ENCODE results near the gene CTAG1B. TPM values are rescaled to one million over a fixed set of nuclear protein-coding genes. Genes with fewer than 3 reads are reported as not detected.
"Not testable (repeated sequence)": the region's sequence is repeated elsewhere in the genome, so short reads cannot be mapped to it uniquely, and the experiment has no call there.

The CTAG1B gene
- polyA plus RNA-seq, 1 donor = not detected

DNA sequence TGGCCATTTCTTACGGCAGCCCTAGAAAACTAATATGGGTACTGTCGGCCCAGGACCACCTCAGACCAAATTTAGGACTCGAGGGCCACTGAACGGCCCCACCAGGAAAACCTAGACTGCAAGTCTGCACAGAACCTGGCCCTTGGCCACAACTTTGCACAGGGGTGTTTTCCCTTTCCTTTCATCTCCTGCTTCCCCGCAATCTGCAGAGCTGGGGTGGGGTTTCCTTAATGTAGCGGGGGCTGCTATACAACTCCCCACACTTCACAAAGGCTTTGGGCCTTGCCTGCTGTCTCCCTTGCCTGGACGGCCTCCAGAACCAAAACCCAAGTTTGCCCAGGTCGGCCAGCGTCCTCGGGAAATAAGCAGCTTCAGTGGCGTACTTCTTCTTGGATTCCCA, 11.9 kb upstream of the CTAG1B start:
- H3K9me3 ChIP-seq (ENCODE audit: control insufficient read depth, low read depth, low read length) = not testable (repeated sequence)

DNA sequence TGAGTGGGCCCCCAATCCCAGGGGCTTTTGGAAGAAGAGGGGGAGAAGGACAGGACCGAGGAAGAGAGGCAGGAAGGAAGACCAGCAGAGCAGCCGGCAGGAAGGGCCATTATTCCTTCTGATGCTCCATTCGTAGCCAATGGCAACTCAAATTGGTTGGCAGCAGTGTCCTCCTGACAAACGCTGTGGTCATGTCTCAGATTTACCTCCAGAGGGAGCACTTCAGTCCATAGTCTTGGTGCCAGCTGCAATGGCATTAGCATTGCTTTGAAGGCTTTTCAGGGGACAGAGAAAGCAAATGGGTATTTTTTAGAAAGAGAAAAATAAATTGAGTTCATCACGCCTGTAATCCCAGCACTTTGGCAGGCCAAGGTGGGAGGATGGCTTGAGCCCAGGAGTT, 9.9 kb upstream of the CTAG1B start:
- H3K4me1 ChIP-seq (ENCODE audit: control insufficient read depth, insufficient read depth, low read length); H3K36me3 ChIP-seq (ENCODE audit: control insufficient read depth, insufficient read depth, low read length); H3K27me3 ChIP-seq (ENCODE audit: control insufficient read depth, insufficient read depth, low read length); H3K4me3 ChIP-seq (ENCODE audit: low read length); DNase-seq; H3K9me3 ChIP-seq (ENCODE audit: control insufficient read depth, low read depth, low read length); H3K27ac ChIP-seq (ENCODE audit: low read length): not testable (repeated sequence)
- WGBS (ENCODE audit: insufficient coverage, low lambda C conversion rate) = no CpG with 5 or more reads among the region's 5 CpGs

More for the DNA sequence above, 11.9 kb upstream of the CTAG1B start:
- no CpG with 5 or more reads among the region's 11 CpGs for WGBS (ENCODE audit: insufficient coverage, low lambda C conversion rate)
- not testable (repeated sequence) for H3K4me3 ChIP-seq (ENCODE audit: low read length); H3K4me1 ChIP-seq (ENCODE audit: control insufficient read depth, insufficient read depth, low read length); H3K27ac ChIP-seq (ENCODE audit: low read length); H3K36me3 ChIP-seq (ENCODE audit: control insufficient read depth, insufficient read depth, low read length); DNase-seq; H3K27me3 ChIP-seq (ENCODE audit: control insufficient read depth, insufficient read depth, low read length)

DNA sequence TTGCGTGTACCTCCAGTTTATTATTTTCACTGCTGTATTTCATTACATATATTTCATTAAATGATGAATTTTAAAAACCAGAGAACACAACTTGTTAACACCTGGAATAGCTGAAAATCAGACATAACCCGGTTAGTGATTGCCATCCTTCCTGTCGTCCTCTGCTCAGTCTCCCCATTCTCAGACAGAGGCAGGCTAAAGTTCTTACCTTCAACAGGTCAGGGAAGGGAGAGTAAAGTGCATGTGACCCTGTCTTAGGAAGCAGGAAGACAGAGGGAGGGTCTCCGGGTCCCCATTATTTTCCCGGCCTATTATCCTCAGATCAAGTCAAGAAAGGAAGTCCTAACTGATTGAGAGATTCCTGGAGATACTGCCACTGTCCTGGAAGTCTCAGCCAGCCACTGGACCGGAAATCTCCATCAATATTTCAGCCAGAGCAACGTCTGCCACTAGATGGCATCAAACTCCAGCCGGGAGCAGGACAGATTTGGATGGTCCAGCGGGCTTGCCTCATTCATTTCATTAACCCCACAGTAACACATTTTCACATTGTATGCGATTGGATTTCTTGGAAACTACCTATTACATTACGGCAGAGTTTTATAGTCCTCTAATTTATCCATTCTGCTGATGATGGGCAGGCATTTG, 1.8 kb upstream of the CTAG1B start:
- H3K4me3 ChIP-seq (ENCODE audit: low read length); H3K36me3 ChIP-seq (ENCODE audit: control insufficient read depth, insufficient read depth, low read length); H3K27ac ChIP-seq (ENCODE audit: low read length); H3K9me3 ChIP-seq (ENCODE audit: control insufficient read depth, low read depth, low read length); DNase-seq; H3K4me1 ChIP-seq (ENCODE audit: control insufficient read depth, insufficient read depth, low read length); H3K27me3 ChIP-seq (ENCODE audit: control insufficient read depth, insufficient read depth, low read length): not testable (repeated sequence)
- no CpG with 5 or more reads among the region's 11 CpGs for WGBS (ENCODE audit: insufficient coverage, low lambda C conversion rate)

DNA sequence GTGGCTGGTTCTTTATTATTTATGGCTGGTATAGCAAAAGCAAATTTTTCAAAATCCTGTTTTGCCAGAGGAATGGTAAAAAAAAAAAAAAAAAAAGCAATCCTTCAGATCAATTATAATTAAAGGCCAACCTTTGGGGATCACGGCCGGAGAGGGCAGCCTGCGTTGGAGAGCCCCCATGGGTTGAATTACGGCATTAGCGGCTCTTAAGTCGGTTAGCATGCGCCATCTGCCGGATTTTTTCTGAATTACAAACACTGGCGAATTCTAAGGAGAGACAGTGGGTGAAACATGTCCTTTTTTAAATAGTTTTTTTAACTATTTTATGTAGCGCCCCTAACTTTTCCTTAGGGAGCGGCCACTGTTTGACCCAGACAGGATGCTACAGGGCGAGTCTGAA, 5.5 kb downstream of the CTAG1B start:
- not testable (repeated sequence) for H3K9me3 ChIP-seq (ENCODE audit: control insufficient read depth, low read depth, low read length); H3K27me3 ChIP-seq (ENCODE audit: control insufficient read depth, insufficient read depth, low read length); H3K4me1 ChIP-seq (ENCODE audit: control insufficient read depth, insufficient read depth, low read length); H3K4me3 ChIP-seq (ENCODE audit: low read length); DNase-seq; H3K27ac ChIP-seq (ENCODE audit: low read length); H3K36me3 ChIP-seq (ENCODE audit: control insufficient read depth, insufficient read depth, low read length)
- WGBS (ENCODE audit: insufficient coverage, low lambda C conversion rate) = no CpG with 5 or more reads among the region's 12 CpGs

DNA sequence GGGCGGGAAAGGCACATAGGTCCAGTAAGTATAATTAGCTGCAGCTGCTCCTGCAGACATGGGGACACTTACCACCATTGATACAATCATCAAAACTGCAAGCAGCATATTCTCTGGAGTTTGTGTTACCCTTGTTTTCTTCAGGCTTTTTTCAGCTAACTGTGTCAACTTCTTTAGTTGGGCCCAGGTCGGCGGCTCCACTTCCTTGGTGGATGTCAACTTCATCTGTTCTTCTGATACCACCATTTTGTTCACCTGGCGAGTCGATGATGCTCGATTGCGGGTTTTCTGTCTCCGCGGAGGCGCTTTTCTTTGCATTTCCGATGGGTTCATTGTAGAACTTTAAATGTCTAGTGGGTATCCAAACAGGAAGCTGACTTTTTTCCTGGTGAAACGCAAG, 7.9 kb downstream of the CTAG1B start:
- not testable (repeated sequence) for DNase-seq; H3K27ac ChIP-seq (ENCODE audit: low read length); H3K4me1 ChIP-seq (ENCODE audit: control insufficient read depth, insufficient read depth, low read length); H3K4me3 ChIP-seq (ENCODE audit: low read length); H3K36me3 ChIP-seq (ENCODE audit: control insufficient read depth, insufficient read depth, low read length); H3K27me3 ChIP-seq (ENCODE audit: control insufficient read depth, insufficient read depth, low read length); H3K9me3 ChIP-seq (ENCODE audit: control insufficient read depth, low read depth, low read length)
- no CpG with 5 or more reads among the region's 12 CpGs for WGBS (ENCODE audit: insufficient coverage, low lambda C conversion rate)

DNA sequence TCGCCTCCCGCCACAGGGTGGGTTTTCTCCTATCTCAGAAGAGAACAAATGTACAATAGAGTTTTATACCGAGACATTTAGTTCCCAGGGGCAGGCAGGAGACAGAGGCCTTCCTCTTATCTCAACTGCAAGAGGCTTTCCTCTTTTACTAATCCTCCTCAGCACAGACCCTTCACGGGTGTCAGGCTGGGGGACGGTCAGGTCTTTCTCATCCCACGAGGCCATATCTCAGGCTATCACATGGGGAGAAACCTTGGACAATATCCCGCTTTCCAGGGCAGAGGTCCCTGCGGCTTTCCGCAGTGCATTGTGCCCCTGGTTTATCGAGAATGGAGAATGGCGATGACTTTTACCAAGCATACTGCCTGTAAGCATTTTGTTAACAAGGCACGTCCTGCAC, 10.3 kb downstream of the CTAG1B start:
- not testable (repeated sequence) for H3K9me3 ChIP-seq (ENCODE audit: control insufficient read depth, low read depth, low read length); H3K36me3 ChIP-seq (ENCODE audit: control insufficient read depth, insufficient read depth, low read length); DNase-seq; H3K27ac ChIP-seq (ENCODE audit: low read length); H3K4me3 ChIP-seq (ENCODE audit: low read length); H3K4me1 ChIP-seq (ENCODE audit: control insufficient read depth, insufficient read depth, low read length); H3K27me3 ChIP-seq (ENCODE audit: control insufficient read depth, insufficient read depth, low read length)
- WGBS (ENCODE audit: insufficient coverage, low lambda C conversion rate) = no CpG with 5 or more reads among the region's 12 CpGs

DNA sequence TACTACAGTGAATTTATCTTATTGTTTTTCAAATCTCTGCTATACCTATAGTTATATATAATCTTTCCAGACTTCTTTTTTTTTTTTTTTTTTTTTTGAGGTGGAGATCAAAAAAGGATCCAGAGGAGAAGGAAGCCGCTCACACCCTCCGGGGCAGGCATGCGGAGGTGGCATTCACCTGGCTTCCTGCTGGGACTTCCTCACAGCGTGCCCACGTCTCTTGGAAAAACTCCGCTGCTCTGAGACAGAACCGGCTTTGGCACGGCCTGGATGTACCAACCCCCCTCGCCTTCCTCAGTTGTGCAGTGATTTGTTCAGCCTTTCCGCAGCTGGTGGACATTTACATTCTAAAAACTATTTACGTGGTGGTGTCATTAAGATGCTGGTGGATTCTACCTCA, 11.1 kb downstream of the CTAG1B start:
- H3K4me3 ChIP-seq (ENCODE audit: low read length); H3K4me1 ChIP-seq (ENCODE audit: control insufficient read depth, insufficient read depth, low read length); H3K27me3 ChIP-seq (ENCODE audit: control insufficient read depth, insufficient read depth, low read length); H3K36me3 ChIP-seq (ENCODE audit: control insufficient read depth, insufficient read depth, low read length); DNase-seq; H3K9me3 ChIP-seq (ENCODE audit: control insufficient read depth, low read depth, low read length); H3K27ac ChIP-seq (ENCODE audit: low read length): not testable (repeated sequence)
- no CpG with 5 or more reads among the region's 11 CpGs for WGBS (ENCODE audit: insufficient coverage, low lambda C conversion rate)

DNA sequence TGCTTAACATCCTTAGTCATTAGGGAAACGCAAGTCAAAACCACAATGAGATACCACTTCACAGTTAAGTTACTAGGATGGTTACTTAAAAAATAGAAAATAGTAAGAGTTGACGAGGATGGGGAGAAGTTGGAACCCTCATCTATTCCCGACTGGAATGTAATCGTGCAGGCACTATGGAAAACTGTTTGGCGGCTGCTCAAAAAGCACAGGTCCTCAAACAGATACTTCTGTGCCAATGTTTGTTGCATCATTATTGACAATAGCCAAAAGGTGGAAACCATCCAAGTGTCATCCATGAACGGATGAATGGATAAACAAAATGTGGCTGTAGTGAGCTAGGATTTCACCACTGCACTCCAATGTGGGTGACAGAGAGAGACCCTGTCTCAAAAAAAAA, 11.7 kb downstream of the CTAG1B start:
- WGBS (ENCODE audit: insufficient coverage, low lambda C conversion rate) = no CpG with 5 or more reads among the region's 6 CpGs
- DNase-seq = no peak
- Histone ChIP-seq H3K4me1 (ENCODE audit: control insufficient read depth, insufficient read depth, low read length) (no peaks in the 10 kb centered on the region), H3K27ac (ENCODE audit: low read length) (no peak overlapping the region), H3K27me3 (ENCODE audit: control insufficient read depth, insufficient read depth, low read length) (no peaks in the 10 kb centered on the region), H3K9me3 (ENCODE audit: control insufficient read depth, low read depth, low read length) (no peaks in the 10 kb centered on the region), H3K4me3 (ENCODE audit: low read length) (no peak overlapping the region), H3K36me3 (ENCODE audit: control insufficient read depth, insufficient read depth, low read length) (no peaks in the 10 kb centered on the region)

DNA sequence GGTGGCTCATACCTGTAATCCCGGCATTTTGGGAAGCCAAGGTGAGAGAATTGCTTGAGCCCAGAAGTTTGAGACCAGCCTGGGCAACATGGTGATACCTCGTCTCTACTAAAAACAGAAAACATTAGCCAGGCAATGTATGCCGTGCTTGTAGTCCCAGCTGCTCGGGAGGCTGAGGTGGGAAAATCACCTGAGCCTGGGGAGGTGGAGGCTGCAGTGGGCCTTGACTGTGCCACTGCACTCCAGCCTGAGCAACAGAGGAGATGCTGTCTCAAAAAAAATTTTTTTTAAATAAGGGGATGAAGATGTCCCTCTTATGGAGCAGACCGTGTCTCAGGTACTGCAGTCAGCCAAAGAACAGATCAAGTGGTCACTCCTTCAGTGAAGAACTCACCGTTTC, 13.5 kb downstream of the CTAG1B start:
- Histone ChIP-seq H3K4me1 (ENCODE audit: control insufficient read depth, insufficient read depth, low read length) (no peaks in the 10 kb centered on the region), H3K27me3 (ENCODE audit: control insufficient read depth, insufficient read depth, low read length) (no peaks in the 10 kb centered on the region), H3K4me3 (ENCODE audit: low read length) (no peak overlapping the region), H3K27ac (ENCODE audit: low read length) (no peak overlapping the region), H3K36me3 (ENCODE audit: control insufficient read depth, insufficient read depth, low read length) (no peaks in the 10 kb centered on the region), H3K9me3 (ENCODE audit: control insufficient read depth, low read depth, low read length) (no peaks in the 10 kb centered on the region)
- DNase-seq = no peak
- no CpG with 5 or more reads among the region's 6 CpGs for WGBS (ENCODE audit: insufficient coverage, low lambda C conversion rate)

DNA sequence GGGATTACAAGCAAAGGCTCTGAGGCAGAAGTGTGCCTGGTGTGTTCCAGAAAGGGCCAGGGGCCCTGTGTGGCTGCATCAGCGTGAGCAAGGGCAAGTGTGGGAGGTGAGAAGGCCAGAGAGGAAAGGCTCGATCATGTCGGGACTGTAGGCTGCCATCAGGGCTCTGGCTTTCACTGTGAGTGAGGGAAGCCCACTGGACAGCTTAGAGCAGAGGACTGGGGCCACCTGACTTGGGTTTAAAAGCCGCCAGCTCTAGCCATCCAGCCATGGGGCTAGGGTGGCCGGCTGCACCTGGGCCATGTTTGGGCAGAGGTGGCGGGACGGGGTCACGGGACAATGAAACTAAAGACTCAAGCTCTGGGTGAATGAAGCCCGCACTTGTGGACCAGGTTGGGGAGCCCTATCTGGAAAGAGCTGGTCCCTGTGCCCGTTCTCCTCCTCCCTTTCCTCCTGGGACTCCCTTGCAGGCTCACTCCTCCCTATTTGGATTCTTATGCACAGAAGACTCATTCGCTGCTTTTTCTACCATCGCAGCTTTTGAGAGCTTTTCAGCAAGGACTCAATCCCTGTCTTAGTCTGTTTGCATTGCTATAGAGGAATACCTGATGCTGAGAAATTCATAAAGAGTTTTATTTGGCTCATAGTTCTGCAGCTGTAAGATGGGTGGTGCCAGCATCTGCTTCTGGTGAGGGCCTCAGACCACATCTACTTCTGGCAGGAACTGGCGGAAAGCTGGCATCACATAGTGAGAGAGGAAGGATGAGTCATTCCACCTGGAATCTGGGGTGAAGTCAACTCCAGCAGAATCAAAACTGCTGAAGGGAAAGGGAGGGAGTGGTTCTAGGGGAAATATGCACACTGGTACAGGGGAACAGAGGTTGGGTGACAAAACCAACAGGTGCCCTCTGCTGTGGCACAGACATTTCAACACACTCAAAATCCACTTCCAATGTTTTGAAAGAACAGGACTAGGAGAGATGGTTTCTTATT, 15.3 kb downstream of the CTAG1B start:
- no peaks in the 10 kb centered on the region for H3K9me3 ChIP-seq (ENCODE audit: control insufficient read depth, low read depth, low read length)
- H3K27me3 ChIP-seq (ENCODE audit: control insufficient read depth, insufficient read depth, low read length) = no peaks in the 10 kb centered on the region
- DNase-seq = no peak
- H3K4me3 ChIP-seq (ENCODE audit: low read length) = no peak overlapping the region
- H3K27ac ChIP-seq (ENCODE audit: low read length) = no peak overlapping the region
- H3K4me1 ChIP-seq (ENCODE audit: control insufficient read depth, insufficient read depth, low read length) = no peaks in the 10 kb centered on the region
- no peaks in the 10 kb centered on the region for H3K36me3 ChIP-seq (ENCODE audit: control insufficient read depth, insufficient read depth, low read length)
- WGBS (ENCODE audit: insufficient coverage, low lambda C conversion rate) = no CpG with 5 or more reads among the region's 13 CpGs
